GM21576 (cell line): ENCODE data around the gene SLC25A10.
"Not testable (repeated sequence)": the region's sequence is repeated elsewhere in the genome, so short reads cannot be mapped to it uniquely, and the experiment has no call there.

Source experiments
- ATAC-seq: cut with Tn5 transposase; IDR thresholded peaks from one replicate; pipeline ENCODE4 v1.9.1; 2021; ENCODE audit warnings: mild to moderate bottlenecking, moderate library complexity; ENCODE audit not compliant: unreplicated experiment

The SLC25A10 gene

GRCh38 chr17:81719410-81720266 lies 7.6 kb downstream of the SLC25A10 start:
- no peak for ATAC-seq

GRCh38 chr17:81720267-81721071 lies 8.4 kb downstream of the SLC25A10 start:
- no peak for ATAC-seq

- no peak for ATAC-seq
Observed at GRCh38 chr17:81722184-81723120, 10.4 kb downstream of the SLC25A10 start.

- no peak for ATAC-seq
Observed at GRCh38 chr17:81723651-81724209, 11.6 kb downstream of the SLC25A10 start.

GRCh38 chr17:81725439-81725838 lies 13.4 kb downstream of the SLC25A10 start:
- ATAC-seq, result no peak

GRCh38 chr17:81726004-81726403 lies 13.9 kb downstream of the SLC25A10 start:
- ATAC-seq, result no peak

- no peak for ATAC-seq
Observed at GRCh38 chr17:81727324-81728031, 15.4 kb downstream of the SLC25A10 start.

- no peak for ATAC-seq
Observed at GRCh38 chr17:81733507-81734404, 21.7 kb downstream of the SLC25A10 start.

- ATAC-seq, result no peak
Observed at GRCh38 chr17:81734405-81735263, 22.6 kb downstream of the SLC25A10 start.

- ATAC-seq, result no peak
Observed at GRCh38 chr17:81735264-81736102, 23.4 kb downstream of the SLC25A10 start.

- ATAC-seq, result no peak
Observed at GRCh38 chr17:81737947-81738800, 26.1 kb downstream of the SLC25A10 start.

- no peak for ATAC-seq
Observed at GRCh38 chr17:81738801-81739393, 26.8 kb downstream of the SLC25A10 start.

GRCh38 chr17:81739593-81739992 lies 27.5 kb downstream of the SLC25A10 start:
- not testable (repeated sequence) for ATAC-seq

- no peak for ATAC-seq
Observed at GRCh38 chr17:81740395-81740961, 28.4 kb downstream of the SLC25A10 start.

GRCh38 chr17:81741049-81741593 lies 29.0 kb downstream of the SLC25A10 start:
- no peak for ATAC-seq
